Activated CD8-positive, alpha-beta memory T cell treated with anti-CD3 and anti-CD28 coated beads, Interleukin-2, amount 50 U/mL, for 48 hours (primary cell): ENCODE results near the gene PNPLA3.

Experiments used
- DNase-seq: peaks from one replicate; pipeline ENCODE4 v3.0.0-alpha.2; 2020

The PNPLA3 gene

GRCh38 chr22:43925433-43926348 lies 2.1 kb downstream of the PNPLA3 start:
- no peak for DNase-seq

GRCh38 chr22:43926349-43926710 lies 2.7 kb downstream of the PNPLA3 start:
- no peak for DNase-seq

- DNase-seq: no peak
Measured at GRCh38 chr22:43928468-43928867, 4.9 kb downstream of the PNPLA3 start.

- no peak for DNase-seq
Measured at GRCh38 chr22:43928908-43929307, 5.3 kb downstream of the PNPLA3 start.

- DNase-seq: no peak
Measured at GRCh38 chr22:43931771-43932170, 8.2 kb downstream of the PNPLA3 start.

GRCh38 chr22:43941449-43941848 lies 17.8 kb downstream of the PNPLA3 start:
- no peak for DNase-seq

GRCh38 chr22:43944670-43945430 lies 21.2 kb downstream of the PNPLA3 start:
- DNase-seq: no peak

- DNase-seq: peak; percentile 85
Measured at GRCh38 chr22:43945632-43946383, 22.2 kb downstream of the PNPLA3 start.

GRCh38 chr22:43946384-43946667 lies 22.7 kb downstream of the PNPLA3 start:
- DNase-seq: no peak

- DNase-seq: no peak
Measured at GRCh38 chr22:43948836-43949406, 25.3 kb downstream of the PNPLA3 start.

- no peak for DNase-seq
Measured at GRCh38 chr22:43951391-43951790, 27.8 kb downstream of the PNPLA3 start.

GRCh38 chr22:43951966-43952365 lies 28.4 kb downstream of the PNPLA3 start:
- DNase-seq: no peak

- no peak for DNase-seq
Measured at GRCh38 chr22:43953988-43954785, 30.6 kb downstream of the PNPLA3 start.

GRCh38 chr22:43955040-43955882 lies 31.7 kb downstream of the PNPLA3 start, which contains the start of gene SAMM50:
Gene SAMM50 (plus strand): TSS chr22:43955442. CDS start chr22:43955578, 136 bp downstream.
- peak; percentile 94 for DNase-seq

- no peak for DNase-seq
Measured at GRCh38 chr22:43955883-43956782, 32.5 kb downstream of the PNPLA3 start.

- DNase-seq: no peak
Measured at GRCh38 chr22:43956805-43957463, 33.3 kb downstream of the PNPLA3 start.

- no peak for DNase-seq
Measured at GRCh38 chr22:43957871-43958270, 34.3 kb downstream of the PNPLA3 start.

GRCh38 chr22:43964314-43964857 lies 40.8 kb downstream of the PNPLA3 start:
- DNase-seq: no peak

- DNase-seq: no peak
Measured at GRCh38 chr22:43967069-43967468, 43.5 kb downstream of the PNPLA3 start.
